Stomach smooth muscle (tissue), 2 donors: ENCODE data around the gene IGSF9.
"Not testable (repeated sequence)": the region's sequence is repeated elsewhere in the genome, so short reads cannot be mapped to it uniquely, and the experiment has no call there.

ENCODE experiments used
- H3K27ac ChIP-seq: one replicate; pipeline ENCODE4 v1.7.0; 2013; ENCODE audit warnings: mild to moderate bottlenecking, low read length, inconsistent platforms
- H3K27me3 ChIP-seq, 2 donors: one replicate each; pipeline ENCODE4 v1.7.0; 2013; ENCODE audit warnings: low read length in 2 of 2; ENCODE audit not compliant: insufficient read depth in 2 of 2, control insufficient read depth in 1 of 2
- H3K36me3 ChIP-seq, 2 donors: one replicate each; pipeline ENCODE4 v1.7.0; 2013; ENCODE audit warnings: low read length in 2 of 2; ENCODE audit not compliant: control insufficient read depth in 2 of 2, insufficient read depth in 2 of 2
- H3K4me1 ChIP-seq: one replicate; pipeline ENCODE4 v1.7.0; 2013; ENCODE audit warnings: low read length; ENCODE audit not compliant: control insufficient read depth, insufficient read depth
- H3K4me3 ChIP-seq, 2 donors: one replicate each; pipeline ENCODE4 v1.7.0; 2013; ENCODE audit warnings: low read length in 2 of 2
- H3K9ac ChIP-seq, 2 donors: one replicate each; pipeline ENCODE4 v1.7.0; 2013; ENCODE audit warnings: low read length in 2 of 2, mild to moderate bottlenecking in 1 of 2
- H3K9me3 ChIP-seq, 2 donors: one replicate each; pipeline ENCODE4 v1.7.0; 2013; ENCODE audit warnings: low read length in 2 of 2; ENCODE audit not compliant: control insufficient read depth in 2 of 2
- donor health status: healthy.
- donor health status: Pancreatic carcinoma.

Gene IGSF9

DNA sequence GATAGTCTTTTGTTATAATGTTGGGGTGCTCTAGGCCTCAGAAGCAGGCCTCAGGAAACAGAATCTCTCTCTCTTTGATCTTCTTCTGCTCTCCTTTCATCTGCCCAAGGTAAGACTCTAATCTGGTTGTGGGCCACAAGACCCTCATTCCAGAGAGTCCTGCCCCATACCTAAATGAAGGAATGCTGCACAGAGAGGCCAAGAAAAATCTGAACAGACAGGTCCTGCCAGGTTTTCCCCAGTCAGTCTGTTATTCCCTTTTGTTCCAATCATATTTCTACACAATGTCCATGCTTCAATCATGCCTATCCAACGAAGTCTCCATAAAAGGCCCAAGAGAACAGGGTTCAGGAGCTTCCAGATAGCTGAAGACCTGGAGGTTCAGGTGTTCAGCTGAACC lies 38.5 kb downstream of the IGSF9 start:
- Histone ChIP-seq H3K27ac (no peak overlapping the region), H3K4me3 (no peak overlapping the region), H3K4me1 (peaks cover 2% of the 10 kb centered on the region), H3K9ac (no peak overlapping the region), H3K9me3 (no peaks in the 10 kb centered on the region), H3K27me3 (no peaks in the 10 kb centered on the region), H3K36me3 (no peaks in the 10 kb centered on the region)

DNA sequence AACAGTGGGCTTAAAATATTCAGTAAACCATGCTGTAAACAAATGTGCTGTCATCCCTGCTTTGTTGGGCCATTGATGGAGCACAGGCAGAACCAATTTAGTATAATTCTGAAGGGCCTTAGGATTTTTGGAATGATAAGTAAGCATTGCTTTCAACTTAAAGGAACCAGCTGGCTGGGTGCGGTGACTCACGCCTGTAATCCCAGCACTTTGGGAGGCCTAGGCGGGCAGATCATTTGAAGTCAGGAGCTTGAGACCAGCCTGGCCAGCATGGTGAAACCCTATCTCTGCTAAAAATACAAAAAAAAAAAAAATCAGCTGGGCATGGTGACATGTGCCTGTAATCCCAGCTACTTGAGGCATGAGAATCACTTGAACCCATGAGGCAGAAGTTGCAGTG lies 41.4 kb downstream of the IGSF9 start:
- not testable (repeated sequence) for H3K4me1 ChIP-seq, H3K27me3 ChIP-seq, H3K27ac ChIP-seq, H3K36me3 ChIP-seq, H3K4me3 ChIP-seq, H3K9ac ChIP-seq, H3K9me3 ChIP-seq

DNA sequence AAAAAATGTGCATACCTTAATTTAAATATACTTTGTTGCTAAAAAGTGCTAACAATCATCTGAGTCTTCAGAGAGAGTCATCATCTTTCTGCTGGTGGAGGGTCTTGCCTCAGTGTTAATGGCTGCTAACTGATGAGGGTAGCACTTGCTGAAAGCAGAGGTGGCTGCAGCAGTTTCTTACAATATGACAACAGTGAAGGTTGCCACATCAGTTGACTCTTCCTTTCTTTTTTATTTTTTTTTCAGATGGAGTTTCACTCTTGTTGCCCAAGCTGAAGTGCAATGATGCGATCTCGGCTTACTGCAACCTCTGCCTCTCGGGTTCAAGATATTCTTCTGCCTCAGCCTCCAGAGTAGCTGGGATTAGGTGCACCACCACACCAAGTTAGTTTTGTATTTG lies 42.9 kb downstream of the IGSF9 start:
- Histone ChIP-seq H3K27me3 (no peaks in the 10 kb centered on the region), H3K4me3 (no peak overlapping the region), H3K36me3 (no peaks in the 10 kb centered on the region), H3K9me3 (no peaks in the 10 kb centered on the region), H3K9ac (no peak overlapping the region), H3K4me1 (peaks cover 8% of the 10 kb centered on the region), H3K27ac (no peak overlapping the region)

DNA sequence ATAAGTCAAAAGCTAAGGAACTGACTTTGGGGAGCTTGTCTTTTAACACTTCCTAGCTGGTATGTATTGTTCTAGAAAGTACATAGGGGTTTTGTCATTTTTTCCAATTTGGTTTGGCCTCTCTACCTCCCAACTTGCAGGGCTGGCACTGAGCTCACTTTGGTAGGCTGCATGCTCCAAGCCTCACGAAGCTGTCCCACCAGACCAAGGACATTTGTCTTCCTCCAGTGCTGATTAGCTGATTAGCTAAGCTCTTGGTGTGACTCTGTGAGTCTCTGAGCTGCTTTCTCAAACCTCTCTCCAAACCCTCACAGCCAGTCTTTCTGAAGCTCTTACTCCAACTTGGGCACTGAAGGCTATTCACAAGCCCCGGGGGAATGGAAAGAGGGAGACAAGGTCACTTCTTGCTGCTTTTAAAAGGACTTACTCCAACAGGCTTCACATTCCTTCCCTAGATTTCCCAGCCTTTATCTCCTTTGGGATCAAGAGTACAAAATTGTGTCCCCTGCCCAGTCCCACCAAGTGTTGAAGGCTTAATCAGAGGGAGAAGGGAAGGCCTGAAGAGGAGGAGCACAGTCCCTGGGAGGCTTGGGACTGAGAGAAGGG lies 44.6 kb downstream of the IGSF9 start:
- Histone ChIP-seq H3K36me3 (no peaks in the 10 kb centered on the region), H3K27ac (no peak overlapping the region), H3K9me3 (no peaks in the 10 kb centered on the region), H3K9ac (no peak overlapping the region), H3K4me1 (peaks cover 8% of the 10 kb centered on the region), H3K4me3 (no peak overlapping the region), H3K27me3 (no peaks in the 10 kb centered on the region)

DNA sequence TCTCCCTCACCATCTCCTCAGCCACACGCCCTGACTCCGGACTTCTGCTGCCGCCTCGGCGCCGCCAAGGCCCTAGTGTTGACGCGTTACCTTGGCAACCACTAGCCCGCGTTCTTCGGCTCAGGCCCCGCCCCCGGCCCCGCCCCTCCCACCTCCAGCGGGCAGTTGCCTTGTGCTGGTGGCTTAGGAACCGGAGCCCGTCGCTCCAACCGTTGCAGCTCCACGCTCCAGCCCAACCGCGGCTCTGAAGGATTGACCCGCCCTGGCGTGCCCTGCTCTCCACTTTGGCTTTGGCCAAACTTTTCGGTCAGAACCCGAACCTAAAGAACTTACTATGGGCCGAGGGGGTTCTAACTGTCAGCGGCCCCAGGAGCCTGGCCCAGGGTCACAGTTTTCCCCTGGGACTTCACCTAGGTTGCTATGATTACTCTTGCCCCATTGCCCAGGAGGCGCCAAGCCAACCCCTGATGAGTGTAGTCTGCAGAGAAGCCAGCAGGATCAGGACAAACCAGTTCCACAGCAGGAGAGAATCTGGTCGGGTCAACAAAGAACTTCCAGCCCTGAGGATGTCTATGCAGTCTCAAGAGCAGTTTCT lies 45.2 kb downstream of the IGSF9 start, which contains the start of gene CFAP45:
Gene CFAP45 (minus strand): TSS at position 80 of the 595 bp plus-strand sequence. CDS start 67 bp downstream, at position 13.
- no peaks in the 10 kb centered on the region for H3K36me3 ChIP-seq
- no peak within 1 kb of the TSS for H3K9ac ChIP-seq
- no peak within 1 kb of the TSS for H3K4me3 ChIP-seq
- H3K27me3 ChIP-seq, result no peaks in the 10 kb centered on the region
- H3K27ac ChIP-seq, result no peak within 1 kb of the TSS
- H3K4me1 ChIP-seq, result peaks cover 8% of the 10 kb centered on the region
- no peaks in the 10 kb centered on the region for H3K9me3 ChIP-seq

DNA sequence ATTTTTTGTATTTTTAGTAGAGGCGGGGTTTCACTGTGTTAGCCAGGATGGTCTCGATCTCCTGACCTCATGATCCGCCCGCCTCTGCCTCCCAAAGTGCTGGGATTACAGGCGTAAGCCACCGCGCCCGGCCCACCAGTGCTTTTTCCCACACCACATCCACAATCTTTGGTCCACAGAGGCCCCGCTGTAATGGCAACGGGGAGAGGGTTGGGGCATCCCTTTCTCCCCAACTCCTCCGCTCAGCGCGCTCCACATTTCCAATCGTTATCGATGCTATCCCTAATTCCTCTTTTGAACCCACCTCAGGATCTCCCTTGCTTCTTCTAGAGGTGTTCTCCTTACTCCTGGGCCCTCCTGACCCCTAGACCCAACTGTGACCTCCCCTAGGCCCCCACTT lies 45.8 kb downstream of the IGSF9 start:
- not testable (repeated sequence) for H3K36me3 ChIP-seq, H3K9me3 ChIP-seq, H3K27me3 ChIP-seq, H3K4me3 ChIP-seq, H3K9ac ChIP-seq, H3K27ac ChIP-seq, H3K4me1 ChIP-seq

DNA sequence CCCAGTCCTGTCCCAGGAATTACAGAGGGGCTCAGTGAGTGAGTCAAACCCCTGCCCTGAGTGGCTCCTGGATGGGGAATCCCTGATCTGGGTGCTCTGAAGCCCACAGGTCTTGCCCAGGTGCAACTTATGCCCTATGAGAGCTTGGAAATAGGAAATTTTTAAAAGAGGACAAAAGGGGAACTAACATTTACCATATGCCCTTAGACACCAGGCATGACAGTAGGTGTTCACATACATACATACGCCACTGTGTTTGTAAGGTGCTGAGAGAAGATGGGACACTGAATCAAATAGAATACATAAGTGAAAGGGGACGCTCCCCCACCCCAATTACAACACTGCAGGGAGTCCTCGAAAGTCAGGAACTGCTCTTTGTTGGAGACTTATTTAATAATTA lies 46.9 kb downstream of the IGSF9 start:
- no peaks in the 10 kb centered on the region for H3K9me3 ChIP-seq
- no peak overlapping the region for H3K27ac ChIP-seq
- H3K36me3 ChIP-seq, result no peaks in the 10 kb centered on the region
- no peak overlapping the region for H3K9ac ChIP-seq
- H3K4me3 ChIP-seq, result no peak overlapping the region
- H3K4me1 ChIP-seq, result peaks cover 8% of the 10 kb centered on the region
- H3K27me3 ChIP-seq, result no peaks in the 10 kb centered on the region

DNA sequence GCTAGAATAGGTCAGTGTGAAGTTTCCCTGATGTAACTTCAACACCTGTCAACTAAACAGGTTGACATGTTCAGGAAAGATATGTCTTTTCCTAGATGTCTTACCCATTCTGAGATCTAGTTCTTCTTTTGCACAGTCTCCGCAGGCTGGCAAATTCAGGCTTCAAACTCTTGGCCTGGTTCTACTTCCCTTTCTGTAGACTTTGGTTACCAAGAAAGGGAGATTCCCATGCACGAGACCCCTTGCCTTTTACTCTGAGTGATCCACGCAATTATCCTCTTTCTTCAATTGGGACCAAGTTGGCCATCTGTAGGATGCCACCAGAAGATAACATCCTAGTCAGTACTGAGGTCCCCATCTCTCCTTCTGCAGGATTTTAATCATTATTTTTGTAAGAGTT lies 47.5 kb downstream of the IGSF9 start:
- Histone ChIP-seq H3K27ac (no peak overlapping the region), H3K9me3 (no peaks in the 10 kb centered on the region), H3K9ac (no peak overlapping the region), H3K4me1 (peaks cover 8% of the 10 kb centered on the region), H3K36me3 (no peaks in the 10 kb centered on the region), H3K4me3 (no peak overlapping the region), H3K27me3 (no peaks in the 10 kb centered on the region)

DNA sequence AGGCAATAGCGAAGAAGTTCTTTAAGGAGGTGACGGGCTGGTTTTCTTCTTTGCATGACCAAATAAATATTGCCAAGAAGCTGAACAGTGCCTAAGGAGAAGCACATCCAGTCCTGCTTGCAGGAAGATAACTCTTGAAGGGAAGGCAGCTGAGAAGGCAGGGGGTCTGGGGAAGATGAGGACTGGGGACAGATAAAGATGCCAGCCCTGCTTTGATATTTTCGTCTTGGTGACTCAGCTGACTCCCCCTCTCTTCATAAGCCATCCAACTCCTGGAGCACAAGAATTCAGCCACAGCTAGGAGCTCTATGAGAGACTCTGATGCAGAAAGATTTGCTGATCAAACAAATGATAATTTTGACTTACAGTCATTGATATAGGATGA lies 48.9 kb downstream of the IGSF9 start:
- H3K4me1 ChIP-seq, result peaks cover 8% of the 10 kb centered on the region
- no peak overlapping the region for H3K4me3 ChIP-seq
- no peak overlapping the region for H3K9ac ChIP-seq
- no peak overlapping the region for H3K27ac ChIP-seq
- no peaks in the 10 kb centered on the region for H3K27me3 ChIP-seq
- no peaks in the 10 kb centered on the region for H3K36me3 ChIP-seq
- no peaks in the 10 kb centered on the region for H3K9me3 ChIP-seq

DNA sequence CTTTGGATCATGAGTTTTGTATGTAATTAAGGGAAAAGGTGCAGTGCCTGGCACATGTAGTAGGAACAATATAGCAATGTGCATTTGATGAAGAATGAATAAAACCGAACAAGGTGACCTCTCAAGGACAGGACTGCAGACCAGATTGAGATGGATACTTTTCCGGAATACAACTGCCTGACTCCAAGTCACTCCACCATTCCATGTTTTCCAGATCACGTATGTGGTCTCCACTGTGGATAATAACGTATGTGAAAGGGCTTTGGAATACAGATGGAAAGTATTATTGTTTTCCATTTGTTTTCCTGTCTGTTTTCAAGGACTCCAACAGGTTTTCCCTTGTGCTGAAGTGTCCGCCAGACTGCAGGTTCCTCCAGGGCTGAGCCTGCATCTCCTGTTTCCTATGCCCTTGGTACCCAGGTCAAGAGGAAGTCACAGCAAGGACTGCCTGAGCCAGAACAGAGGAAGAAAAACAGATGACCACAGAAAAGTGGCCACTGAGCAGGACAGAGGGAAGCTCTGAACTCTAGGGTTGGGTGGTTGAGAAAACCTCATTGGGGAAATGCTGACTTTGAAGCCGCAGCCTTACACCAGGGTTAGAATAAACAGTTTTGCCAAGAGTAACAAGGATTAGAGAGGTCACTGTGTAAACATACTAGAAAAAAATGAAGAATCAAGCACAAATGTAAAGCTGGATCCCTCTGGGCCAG lies 49.4 kb downstream of the IGSF9 start:
- H3K27me3 ChIP-seq, result no peaks in the 10 kb centered on the region
- peaks cover 8% of the 10 kb centered on the region for H3K4me1 ChIP-seq
- no peaks in the 10 kb centered on the region for H3K9me3 ChIP-seq
- H3K27ac ChIP-seq, result no peak overlapping the region
- no peak overlapping the region for H3K4me3 ChIP-seq
- H3K9ac ChIP-seq, result no peak overlapping the region
- no peaks in the 10 kb centered on the region for H3K36me3 ChIP-seq

DNA sequence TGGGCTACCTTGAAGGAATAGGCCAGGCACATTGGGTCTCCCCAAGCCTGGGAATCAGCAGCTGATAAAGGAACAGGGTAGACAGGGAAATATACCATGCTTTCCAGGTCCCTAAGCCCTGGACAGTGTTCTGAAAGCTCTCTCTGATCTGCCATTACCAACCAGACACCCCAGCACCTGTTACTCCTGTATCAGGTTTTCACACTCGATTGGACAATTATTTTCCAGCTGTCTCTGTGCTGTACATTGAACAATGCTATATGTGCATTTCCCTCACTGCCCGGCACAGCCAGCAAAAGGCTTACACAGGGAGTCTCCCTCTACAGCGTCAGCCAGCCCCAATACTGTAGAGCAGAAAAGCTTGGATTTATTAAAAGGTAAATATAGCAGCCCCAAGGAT lies 50.1 kb downstream of the IGSF9 start:
- peaks cover 6% of the 10 kb centered on the region for H3K4me1 ChIP-seq
- H3K36me3 ChIP-seq, result no peaks in the 10 kb centered on the region
- no peak overlapping the region for H3K4me3 ChIP-seq
- no peaks in the 10 kb centered on the region for H3K27me3 ChIP-seq
- H3K27ac ChIP-seq, result no peak overlapping the region
- no peaks in the 10 kb centered on the region for H3K9me3 ChIP-seq
- H3K9ac ChIP-seq, result no peak overlapping the region
